Astrocyte (in vitro differentiated cells and primary cell): ENCODE data around the gene ZG16B. TPM values are rescaled to one million over a fixed set of nuclear protein-coding genes. Genes with fewer than 3 reads are reported as not detected.

Experiments
- DNase-seq: peaks from one replicate; pipeline ENCODE4 v3.0.0-alpha.2; 2010; ENCODE audit warnings: low read depth
- FAIRE-seq: peaks from 2 replicates; lab custom pipeline; 2011; peaks lifted over from hg19 to GRCh38; lab: Jason Lieb, UNC
- H2AFZ ChIP-seq: 2 replicates; pipeline ENCODE4 v1.6.0; 2012; ENCODE audit warnings: low read depth, low read length, inconsistent platforms
- H3K27ac ChIP-seq: 2 replicates; pipeline ENCODE4 v1.5.1; 2011; ENCODE audit warnings: low read depth, low read length, inconsistent platforms
- H3K27me3 ChIP-seq: 2 replicates; pipeline ENCODE4 v1.6.0; 2011; ENCODE audit warnings: low read length, inconsistent platforms; ENCODE audit not compliant: insufficient read depth
- H3K36me3 ChIP-seq: 2 replicates; pipeline ENCODE4 v1.5.1; 2011; ENCODE audit warnings: low read length, inconsistent platforms; ENCODE audit not compliant: insufficient read depth
- H3K4me1 ChIP-seq: 2 replicates; pipeline ENCODE4 v1.5.1; 2011; ENCODE audit warnings: low read length, inconsistent platforms; ENCODE audit not compliant: insufficient read depth
- H3K4me2 ChIP-seq: 2 replicates; pipeline ENCODE4 v1.6.0; 2012; ENCODE audit warnings: low read length, inconsistent platforms
- H3K4me3 ChIP-seq: 2 replicates; pipeline ENCODE4 v1.5.1; 2011; ENCODE audit warnings: low read depth, mild to moderate bottlenecking, low read length, inconsistent platforms; ENCODE audit not compliant: insufficient read depth
- H3K79me2 ChIP-seq: 2 replicates; pipeline ENCODE4 v1.6.0; 2012; ENCODE audit warnings: mild to moderate bottlenecking, low read length, inconsistent platforms; ENCODE audit not compliant: insufficient read depth
- H3K9ac ChIP-seq: 2 replicates; pipeline ENCODE4 v1.6.0; 2012; ENCODE audit warnings: mild to moderate bottlenecking, low read length, inconsistent platforms
- H3K9me3 ChIP-seq: 2 replicates; pipeline ENCODE4 v1.5.1; 2012; ENCODE audit warnings: low read depth, mild to moderate bottlenecking, low read length, inconsistent platforms; ENCODE audit not compliant: insufficient read depth
- H4K20me1 ChIP-seq: 2 replicates; pipeline ENCODE4 v1.6.0; 2012; ENCODE audit warnings: low read length, inconsistent platforms; ENCODE audit not compliant: insufficient read depth
- H3K27ac Mint-ChIP-seq: one replicate; pipeline ENCODE4 v1.8.0; 2021; ENCODE audit warnings: mild to moderate bottlenecking, mixed read lengths; ENCODE audit not compliant: unreplicated experiment
- H3K27me3 Mint-ChIP-seq: one replicate; pipeline ENCODE4 v1.8.0; 2021; ENCODE audit warnings: low read depth, mixed read lengths; ENCODE audit not compliant: unreplicated experiment
- H3K36me3 Mint-ChIP-seq: one replicate; pipeline ENCODE4 v1.8.0; 2021; ENCODE audit warnings: low read depth, mixed read lengths; ENCODE audit not compliant: unreplicated experiment
- H3K4me1 Mint-ChIP-seq: one replicate; pipeline ENCODE4 v1.8.0; 2021; ENCODE audit warnings: low read depth, mixed read lengths; ENCODE audit not compliant: unreplicated experiment
- H3K4me3 Mint-ChIP-seq: one replicate; pipeline ENCODE4 v1.8.0; 2021; ENCODE audit warnings: mild to moderate bottlenecking, moderate library complexity, mixed read lengths; ENCODE audit not compliant: unreplicated experiment
- H3K9me3 Mint-ChIP-seq: one replicate; pipeline ENCODE4 v1.8.0; 2021; ENCODE audit warnings: mild to moderate bottlenecking, mixed read lengths; ENCODE audit not compliant: unreplicated experiment
- EZH2 ChIP-seq: IDR thresholded peaks from 2 replicates; pipeline ENCODE4 v1.6.1; 2012; ENCODE audit warnings: mild to moderate bottlenecking, low read length, inconsistent platforms; ENCODE audit not compliant: insufficient read depth
- total RNA-seq: library from RNA; stranded (reverse); gene quantifications from 2 replicates; pipeline ENCODE4 v1.2.1, GENCODE V29; 2021
- TF ChIP-seq, protein P1 (sequence below): IDR thresholded peaks from 2 replicates; pipeline ENCODE4 v1.5.1; 2011; ENCODE audit warnings: low read depth, mild to moderate bottlenecking, inconsistent platforms, low read length, moderate library complexity; ENCODE audit not compliant: insufficient read depth

The ZG16B gene
- total RNA-seq, 1 donor from 2014 or later = not detected

GRCh38 chr16:2848933-2849725 is 19.0 kb downstream of the ZG16B start:
- DNase-seq (no peak), FAIRE-seq (no peak)
- Mint-ChIP-seq H3K27ac (no peak overlapping the region), H3K4me1 (peaks cover 11% of the 10 kb centered on the region), H3K4me3 (no peak overlapping the region), H3K27me3 (peaks cover 9% of the 10 kb centered on the region), H3K9me3 (no peaks in the 10 kb centered on the region), H3K36me3 (no peaks in the 10 kb centered on the region)
- Histone ChIP-seq H3K36me3 (no peaks in the 10 kb centered on the region), H3K4me3 (no peak overlapping the region), H4K20me1 (no peaks in the 10 kb centered on the region), H2AFZ (no peak overlapping the region), H3K4me1 (peaks cover 12% of the 10 kb centered on the region), H3K27me3 (peaks cover 6% of the 10 kb centered on the region), H3K9me3 (no peaks in the 10 kb centered on the region), H3K79me2 (no peaks in the 10 kb centered on the region), H3K27ac (no peak overlapping the region), H3K9ac (no peak overlapping the region), H3K4me2 (no peak overlapping the region)
- TF ChIP-seq, protein P1, sequence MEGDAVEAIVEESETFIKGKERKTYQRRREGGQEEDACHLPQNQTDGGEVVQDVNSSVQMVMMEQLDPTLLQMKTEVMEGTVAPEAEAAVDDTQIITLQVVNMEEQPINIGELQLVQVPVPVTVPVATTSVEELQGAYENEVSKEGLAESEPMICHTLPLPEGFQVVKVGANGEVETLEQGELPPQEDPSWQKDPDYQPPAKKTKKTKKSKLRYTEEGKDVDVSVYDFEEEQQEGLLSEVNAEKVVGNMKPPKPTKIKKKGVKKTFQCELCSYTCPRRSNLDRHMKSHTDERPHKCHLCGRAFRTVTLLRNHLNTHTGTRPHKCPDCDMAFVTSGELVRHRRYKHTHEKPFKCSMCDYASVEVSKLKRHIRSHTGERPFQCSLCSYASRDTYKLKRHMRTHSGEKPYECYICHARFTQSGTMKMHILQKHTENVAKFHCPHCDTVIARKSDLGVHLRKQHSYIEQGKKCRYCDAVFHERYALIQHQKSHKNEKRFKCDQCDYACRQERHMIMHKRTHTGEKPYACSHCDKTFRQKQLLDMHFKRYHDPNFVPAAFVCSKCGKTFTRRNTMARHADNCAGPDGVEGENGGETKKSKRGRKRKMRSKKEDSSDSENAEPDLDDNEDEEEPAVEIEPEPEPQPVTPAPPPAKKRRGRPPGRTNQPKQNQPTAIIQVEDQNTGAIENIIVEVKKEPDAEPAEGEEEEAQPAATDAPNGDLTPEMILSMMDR = no peak
- no peak for TF ChIP-seq EZH2

DNA sequence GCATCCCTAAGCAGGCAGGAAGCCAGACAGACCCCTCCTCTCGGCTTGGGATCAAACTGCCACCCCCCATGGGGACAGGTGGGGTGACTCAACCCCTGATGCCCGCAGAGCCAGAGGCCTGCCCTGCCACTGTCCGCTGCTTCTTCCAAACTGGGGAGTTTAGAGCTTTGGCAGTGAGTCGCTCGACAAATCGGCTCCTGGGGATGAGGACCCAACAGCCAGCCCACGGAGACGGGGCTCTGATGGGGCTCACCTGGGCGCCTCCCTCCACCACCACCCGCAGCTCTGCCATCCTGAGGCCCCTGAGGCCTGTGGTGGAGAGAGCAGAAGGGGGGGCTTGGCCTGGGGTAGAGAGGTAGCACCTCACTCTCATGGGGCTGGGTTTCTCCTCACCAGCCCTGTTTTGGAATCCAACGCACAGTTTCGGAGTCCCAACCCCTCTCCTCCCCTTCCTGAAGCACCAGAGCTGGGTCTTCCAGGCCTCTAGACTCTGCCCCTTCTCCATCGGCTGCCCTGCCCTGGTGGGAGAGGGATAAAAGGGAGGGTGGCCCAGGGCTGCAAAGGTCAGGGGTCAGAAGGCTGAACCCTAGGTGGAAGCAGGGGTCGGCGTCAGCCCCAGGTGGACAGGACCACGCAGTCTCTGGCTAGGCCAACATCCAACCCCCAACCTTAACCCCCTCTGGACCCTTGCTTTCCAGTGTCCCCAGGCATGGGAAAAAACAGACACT is 22.1 kb downstream of the ZG16B start:
- no peak overlapping the region for H3K27ac ChIP-seq
- no peak overlapping the region for H2AFZ ChIP-seq
- FAIRE-seq = no peak
- no peak for TF ChIP-seq EZH2
- TF ChIP-seq, protein P1 = no peak
- no peak overlapping the region for H3K27ac Mint-ChIP-seq
- H3K79me2 ChIP-seq = no peaks in the 10 kb centered on the region
- no peaks in the 10 kb centered on the region for H3K9me3 ChIP-seq
- no peak overlapping the region for H3K9ac ChIP-seq
- H4K20me1 ChIP-seq = no peaks in the 10 kb centered on the region
- peaks cover 5% of the 10 kb centered on the region for H3K9me3 Mint-ChIP-seq
- peaks cover 3% of the 10 kb centered on the region for H3K4me1 Mint-ChIP-seq
- H3K4me3 ChIP-seq = no peak overlapping the region
- no peaks in the 10 kb centered on the region for H3K36me3 Mint-ChIP-seq
- H3K4me1 ChIP-seq = peaks cover 3% of the 10 kb centered on the region
- no peaks in the 10 kb centered on the region for H3K36me3 ChIP-seq
- H3K27me3 ChIP-seq = peaks cover 6% of the 10 kb centered on the region
- DNase-seq = no peak
- H3K4me2 ChIP-seq = no peak overlapping the region
- peaks cover 9% of the 10 kb centered on the region for H3K27me3 Mint-ChIP-seq
- H3K4me3 Mint-ChIP-seq = no peak overlapping the region
